ENCODE measurements around the gene NRXN3. TPM values are rescaled to one million over a fixed set of nuclear protein-coding genes. Genes with fewer than 3 reads are reported as not detected.

NRXN3 gene
- total RNA-seq, 2 donors from 2014 or later = 1.2 to 7.8 TPM

DNA sequence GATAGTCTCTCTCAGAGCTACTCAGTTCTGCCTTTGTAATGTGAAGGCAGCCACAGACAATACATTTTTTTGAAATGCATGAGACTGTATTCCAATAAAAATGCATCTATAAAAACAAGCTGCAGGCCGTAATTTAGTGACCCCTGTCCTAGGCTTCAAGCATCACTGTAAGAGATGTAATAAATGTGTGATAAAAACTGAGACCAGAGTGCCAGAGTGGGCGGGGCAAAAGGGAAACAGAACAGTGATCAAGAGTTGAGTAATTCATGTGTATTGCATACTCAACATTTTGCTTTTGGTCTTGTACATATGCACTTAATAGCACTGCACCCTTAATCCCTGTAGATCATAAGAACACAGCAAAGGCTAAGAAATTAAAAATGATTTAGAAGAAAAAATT lies 1297.7 kb downstream of the NRXN3 start:
- Histone ChIP-seq H3K9me3 (no peaks in the 10 kb centered on the region), H3K27me3 (no peaks in the 10 kb centered on the region), H3K36me3 (no peaks in the 10 kb centered on the region), H3K27ac (no peak overlapping the region), H3K4me3 (no peak overlapping the region), H3K9ac (ENCODE audit: low read depth in 2 of 2, low read length in 2 of 2) (no peak overlapping the region), H3K4me1 (no peaks in the 10 kb centered on the region)
- intact Hi-C loops (cut with DNase I) = no loop called here
- no peak for DNase-seq
- TF ChIP-seq, protein P1, sequence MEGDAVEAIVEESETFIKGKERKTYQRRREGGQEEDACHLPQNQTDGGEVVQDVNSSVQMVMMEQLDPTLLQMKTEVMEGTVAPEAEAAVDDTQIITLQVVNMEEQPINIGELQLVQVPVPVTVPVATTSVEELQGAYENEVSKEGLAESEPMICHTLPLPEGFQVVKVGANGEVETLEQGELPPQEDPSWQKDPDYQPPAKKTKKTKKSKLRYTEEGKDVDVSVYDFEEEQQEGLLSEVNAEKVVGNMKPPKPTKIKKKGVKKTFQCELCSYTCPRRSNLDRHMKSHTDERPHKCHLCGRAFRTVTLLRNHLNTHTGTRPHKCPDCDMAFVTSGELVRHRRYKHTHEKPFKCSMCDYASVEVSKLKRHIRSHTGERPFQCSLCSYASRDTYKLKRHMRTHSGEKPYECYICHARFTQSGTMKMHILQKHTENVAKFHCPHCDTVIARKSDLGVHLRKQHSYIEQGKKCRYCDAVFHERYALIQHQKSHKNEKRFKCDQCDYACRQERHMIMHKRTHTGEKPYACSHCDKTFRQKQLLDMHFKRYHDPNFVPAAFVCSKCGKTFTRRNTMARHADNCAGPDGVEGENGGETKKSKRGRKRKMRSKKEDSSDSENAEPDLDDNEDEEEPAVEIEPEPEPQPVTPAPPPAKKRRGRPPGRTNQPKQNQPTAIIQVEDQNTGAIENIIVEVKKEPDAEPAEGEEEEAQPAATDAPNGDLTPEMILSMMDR (IDR thresholded peaks at IDR 0.05) = no peak

DNA sequence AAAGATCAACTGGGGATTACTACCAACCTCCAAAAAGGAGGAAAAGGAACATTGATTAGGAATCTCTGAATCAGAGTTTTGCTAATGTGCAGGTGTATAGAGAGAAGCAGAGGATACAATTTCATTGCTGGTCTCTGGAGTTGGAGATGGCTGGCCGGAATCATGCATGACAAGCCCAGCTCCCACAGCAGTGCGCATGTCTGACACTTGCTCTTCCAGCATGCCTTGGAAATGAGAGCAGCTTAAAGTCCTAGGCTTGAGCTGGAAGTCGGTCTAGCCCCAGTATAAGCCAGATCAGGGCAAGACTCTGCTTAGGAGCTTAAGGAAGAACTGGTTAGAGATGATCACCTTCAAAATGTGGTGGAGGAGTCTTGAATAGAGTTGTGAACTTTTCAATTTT lies 1298.3 kb downstream of the NRXN3 start:
- H3K9me3 ChIP-seq = no peaks in the 10 kb centered on the region
- TF ChIP-seq, protein P1 (IDR thresholded peaks at IDR 0.05) = no peak
- H3K27ac ChIP-seq = no peak overlapping the region
- no peaks in the 10 kb centered on the region for H3K4me1 ChIP-seq
- H3K36me3 ChIP-seq = no peaks in the 10 kb centered on the region
- H3K9ac ChIP-seq (ENCODE audit: low read depth in 2 of 2, low read length in 2 of 2) = no peak overlapping the region
- DNase-seq = no peak
- intact Hi-C loops (cut with DNase I) = no loop called here
- no peak overlapping the region for H3K4me3 ChIP-seq
- no peaks in the 10 kb centered on the region for H3K27me3 ChIP-seq

DNA sequence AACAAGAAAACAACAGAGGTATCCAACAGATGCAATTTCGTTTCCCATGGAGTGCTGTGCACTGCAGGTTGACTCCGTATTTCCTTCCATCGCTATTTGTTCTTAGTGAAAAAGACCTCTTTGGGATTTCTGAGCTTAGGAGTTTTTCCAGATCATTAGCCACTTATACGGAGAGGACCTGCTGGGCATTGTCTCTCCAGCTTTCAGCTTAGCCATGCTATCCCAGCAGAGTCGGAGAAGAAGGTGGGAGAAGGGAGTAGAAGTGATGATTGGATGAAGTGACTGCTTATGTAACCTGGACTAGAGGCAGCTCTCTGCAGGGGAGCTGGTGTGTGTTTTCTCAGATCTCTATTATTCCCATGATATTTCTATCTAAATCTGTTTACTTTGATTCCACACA lies 1303.5 kb downstream of the NRXN3 start:
- Histone ChIP-seq H3K27me3 (no peaks in the 10 kb centered on the region), H3K9me3 (no peaks in the 10 kb centered on the region), H3K4me1 (no peaks in the 10 kb centered on the region), H3K27ac (no peak overlapping the region), H3K36me3 (no peaks in the 10 kb centered on the region), H3K9ac (ENCODE audit: low read depth in 2 of 2, low read length in 2 of 2) (no peak overlapping the region), H3K4me3 (no peak overlapping the region)
- no peak for DNase-seq
- intact Hi-C loops (cut with DNase I) = no loop called here
- TF ChIP-seq, protein P1 (IDR thresholded peaks at IDR 0.05) = no peak

DNA sequence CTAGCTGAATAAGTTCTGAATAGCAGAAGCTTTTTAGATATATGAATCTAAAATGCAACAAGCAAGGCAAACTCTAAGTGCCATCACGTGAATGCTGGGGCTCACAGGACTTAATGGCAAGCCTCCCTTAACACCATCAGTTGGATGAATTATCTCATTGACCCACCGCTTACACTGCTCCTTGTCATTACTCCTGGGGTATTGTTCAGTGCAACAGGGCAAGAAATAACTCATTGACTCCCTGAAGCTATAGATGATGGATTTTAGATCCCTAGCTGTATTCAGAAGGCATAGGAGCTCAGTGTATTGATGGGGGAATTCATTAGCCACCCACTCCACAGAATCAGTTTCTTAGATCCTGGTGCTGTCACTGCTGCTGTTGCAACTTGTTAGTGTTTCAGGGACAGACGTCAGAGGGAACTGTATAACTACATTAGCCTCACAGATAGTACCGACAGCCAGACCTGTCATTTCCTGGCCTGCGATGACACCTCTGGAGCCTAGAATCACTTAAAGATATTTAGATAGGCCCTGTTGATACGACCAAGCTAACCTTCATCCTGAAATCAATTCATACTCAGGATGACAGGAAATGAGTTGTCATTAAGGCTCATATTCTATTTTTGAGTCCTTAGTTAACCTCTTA lies 1305.8 kb downstream of the NRXN3 start:
- Histone ChIP-seq H3K4me1 (no peaks in the 10 kb centered on the region), H3K36me3 (no peaks in the 10 kb centered on the region), H3K27ac (no peak overlapping the region), H3K9me3 (no peaks in the 10 kb centered on the region), H3K27me3 (no peaks in the 10 kb centered on the region), H3K9ac (ENCODE audit: low read depth in 2 of 2, low read length in 2 of 2) (no peak overlapping the region), H3K4me3 (no peak overlapping the region)
- TF ChIP-seq, protein P1 (IDR thresholded peaks at IDR 0.05) = no peak
- DNase-seq = no peak
- intact Hi-C loops (cut with DNase I) = no loop called here

DNA sequence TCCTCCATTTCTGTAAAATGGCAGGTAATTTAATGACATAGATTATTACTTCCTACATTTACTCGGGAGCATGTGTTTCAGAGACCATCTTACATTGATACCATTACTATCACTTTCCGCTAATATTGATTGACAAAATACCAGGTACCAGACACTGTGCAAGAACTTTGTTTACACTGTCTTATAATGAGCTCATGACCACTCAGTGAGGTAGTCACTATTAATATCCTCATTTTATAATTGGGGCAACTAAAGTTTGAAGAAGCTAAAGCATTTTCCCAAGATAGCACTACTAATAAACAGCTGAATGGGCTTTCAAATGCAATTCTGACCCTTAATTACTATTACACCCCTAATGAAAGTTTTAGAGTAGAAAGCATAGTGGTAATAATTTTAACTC lies 1306.4 kb downstream of the NRXN3 start:
- intact Hi-C loops (cut with DNase I) = no loop called here
- no peaks in the 10 kb centered on the region for H3K27me3 ChIP-seq
- H3K4me3 ChIP-seq = no peak overlapping the region
- H3K36me3 ChIP-seq = no peaks in the 10 kb centered on the region
- TF ChIP-seq, protein P1 (IDR thresholded peaks at IDR 0.05) = no peak
- no peaks in the 10 kb centered on the region for H3K9me3 ChIP-seq
- H3K27ac ChIP-seq = no peak overlapping the region
- H3K4me1 ChIP-seq = no peaks in the 10 kb centered on the region
- H3K9ac ChIP-seq (ENCODE audit: low read depth in 2 of 2, low read length in 2 of 2) = no peak overlapping the region
- no peak for DNase-seq

Measured in colonic mucosa (tissue), 4 donors.